HG02938 (cell line): ENCODE measurements around the gene MATN1.

Source experiments
- ATAC-seq: cut with Tn5 transposase; IDR thresholded peaks from one replicate; pipeline ENCODE4 v1.9.1; 2021; ENCODE audit warnings: mild to moderate bottlenecking, moderate library complexity; ENCODE audit not compliant: unreplicated experiment

The MATN1 gene

DNA sequence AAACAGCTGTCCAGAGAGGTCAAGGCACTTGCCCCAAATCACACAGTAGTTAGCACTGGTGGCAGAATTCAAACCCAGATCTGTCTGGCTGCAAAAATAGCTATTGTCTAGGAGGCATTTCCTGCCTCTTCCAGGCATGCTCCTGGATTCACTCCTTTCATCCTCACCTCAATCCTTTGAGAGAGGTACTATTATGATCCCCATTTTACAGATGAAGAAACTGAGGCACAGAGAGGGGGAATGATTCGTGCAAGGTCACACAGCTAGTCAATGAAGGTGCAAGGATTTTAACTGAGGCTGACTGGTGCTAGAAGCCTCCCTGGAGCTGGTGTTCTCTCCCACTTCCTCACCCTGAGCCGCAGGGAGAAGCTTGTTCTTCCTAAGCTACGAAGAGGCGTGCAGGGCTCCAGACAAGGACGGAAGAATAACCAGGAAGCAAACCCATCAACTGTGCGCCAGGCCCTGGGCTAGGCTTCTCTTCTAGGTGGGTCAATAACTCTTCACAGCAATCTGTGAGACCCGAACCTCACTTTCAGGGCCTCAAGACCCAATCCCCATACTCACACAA, 34.8 kb upstream of the MATN1 start:
- ATAC-seq = no peak

DNA sequence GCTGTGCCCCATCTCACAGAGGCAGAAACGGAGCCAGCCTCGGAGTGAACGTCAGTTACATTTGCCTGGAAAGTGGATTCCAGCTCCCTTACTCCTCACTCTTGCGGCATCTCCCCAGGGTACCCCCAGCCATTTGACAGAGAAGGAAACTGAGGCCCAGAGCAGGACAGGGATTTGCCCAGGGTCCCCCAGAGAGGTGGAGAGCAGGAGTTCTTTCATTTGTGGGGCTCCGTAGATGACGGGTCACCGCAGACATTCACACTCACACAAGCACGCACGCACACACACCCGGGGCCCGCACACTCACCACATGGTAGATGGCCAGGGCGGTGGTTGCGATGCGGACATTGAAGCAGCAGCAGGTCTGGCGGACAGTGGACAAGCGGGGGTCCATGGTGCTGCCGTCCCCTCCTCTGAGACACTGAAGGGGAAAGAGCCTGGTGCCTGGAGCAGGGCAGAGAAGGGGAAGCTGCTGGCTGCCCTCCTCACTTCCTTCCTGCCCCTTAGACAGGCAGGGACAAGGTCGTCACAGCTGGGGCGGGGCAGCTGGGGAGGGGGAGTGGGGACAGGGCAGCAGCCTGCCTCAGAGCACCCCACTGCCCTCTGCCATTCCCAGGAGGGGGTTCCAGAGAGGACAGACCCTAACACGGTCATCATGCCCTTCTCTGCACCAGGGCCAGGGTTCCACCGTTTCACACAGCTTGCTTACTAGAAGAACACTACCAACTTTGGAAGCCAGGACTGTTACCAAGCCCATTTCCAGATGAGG, 34.2 kb upstream of the MATN1 start, which contains the start of gene LAPTM5:
LAPTM5 (minus strand) TSS at position 423 of the 769 bp plus-strand sequence; CDS start at position 394, 29 bp downstream.
- ATAC-seq = no peak

DNA sequence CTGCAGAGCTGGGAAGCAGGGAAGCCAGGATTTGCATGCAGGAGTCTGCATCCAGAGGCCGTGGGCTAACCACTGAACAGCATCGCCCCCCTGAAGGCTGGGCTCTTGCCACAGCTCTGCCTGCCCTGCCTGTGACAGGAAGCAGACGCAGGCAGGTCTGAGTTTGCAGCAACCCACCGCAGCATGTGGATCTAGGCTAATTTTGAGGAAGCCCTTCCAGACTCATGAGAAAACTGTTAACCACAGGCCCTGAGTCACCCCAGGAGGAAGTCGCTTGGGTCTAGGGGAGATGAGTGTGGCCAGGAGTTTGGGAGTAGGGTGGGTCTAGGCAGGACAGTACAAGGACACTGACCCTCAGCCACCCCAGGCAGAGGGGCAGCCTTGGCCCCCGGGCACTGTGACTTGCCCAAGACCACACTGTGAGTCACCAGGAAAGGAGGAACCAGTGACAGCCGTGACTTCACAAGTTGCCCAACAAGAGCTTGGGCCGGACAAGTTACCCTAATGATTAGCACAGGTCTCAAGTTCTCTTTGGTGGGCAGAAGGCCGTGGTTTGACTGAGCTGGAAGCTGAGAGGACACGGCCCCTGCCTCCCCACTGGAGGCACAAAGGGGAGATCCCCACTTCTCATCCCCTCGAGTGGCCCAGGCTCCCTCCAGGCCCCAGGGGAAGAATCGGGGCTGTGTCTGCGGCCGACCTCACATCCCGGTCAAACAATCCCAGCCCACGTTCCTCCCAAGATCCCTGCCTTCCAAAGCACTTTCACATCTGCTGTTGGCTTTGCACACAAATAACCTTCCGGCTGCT, 33.4 kb upstream of the MATN1 start:
- no peak for ATAC-seq

DNA sequence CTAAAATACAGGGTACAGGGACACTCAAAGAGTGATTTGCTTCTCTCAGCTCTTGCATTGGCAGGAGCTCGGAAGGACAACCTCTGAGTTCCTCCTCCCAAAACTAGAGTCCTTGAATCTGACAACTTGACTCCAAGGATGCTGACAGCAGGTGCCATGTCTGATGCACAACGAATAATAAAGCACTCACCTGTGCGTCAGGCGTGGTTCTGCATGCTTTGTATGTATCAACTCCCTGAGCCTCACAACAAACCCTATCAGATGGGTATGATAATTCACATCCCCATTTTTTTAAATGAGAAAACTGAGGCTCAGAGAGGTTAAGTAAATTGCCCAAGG, 32.8 kb upstream of the MATN1 start:
- no peak for ATAC-seq

DNA sequence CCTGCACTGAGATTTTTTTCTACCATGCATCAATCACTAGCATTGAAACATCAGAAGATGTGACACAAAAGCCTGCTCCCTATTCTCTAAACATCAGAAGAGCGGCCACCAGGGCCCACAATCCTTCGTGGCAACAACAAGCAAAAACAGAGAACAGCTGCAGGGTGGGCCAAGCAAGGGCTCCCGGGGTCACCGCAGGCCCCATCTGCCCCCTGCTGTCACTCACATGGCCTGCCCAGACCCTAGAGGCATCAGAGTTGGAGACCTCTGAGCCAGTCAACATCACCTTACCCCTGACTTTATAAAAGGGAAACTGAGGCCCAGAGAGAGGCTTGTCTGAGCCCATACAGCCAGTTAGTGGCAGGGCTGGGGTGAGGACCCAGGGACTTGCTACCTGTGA, 32.4 kb upstream of the MATN1 start:
- ATAC-seq = no peak

DNA sequence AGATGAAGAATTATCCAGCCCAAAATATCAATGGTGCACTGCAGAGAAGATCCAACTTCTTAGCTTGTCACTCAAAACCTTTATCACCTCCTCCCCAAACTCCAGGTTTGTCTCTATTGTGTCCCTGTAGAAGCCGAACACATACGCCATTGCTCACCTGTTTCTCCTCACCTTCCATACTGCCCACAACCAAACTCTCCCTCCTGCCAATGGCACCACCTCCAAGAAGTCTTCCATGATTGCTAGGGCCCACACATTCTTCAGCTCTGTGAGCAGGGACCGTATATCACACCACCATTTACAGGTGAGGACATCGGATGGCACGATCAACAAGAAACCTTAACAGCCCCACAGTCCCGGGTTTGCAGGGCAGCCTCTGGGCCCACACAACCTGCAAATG, 31.9 kb upstream of the MATN1 start:
- no peak for ATAC-seq

DNA sequence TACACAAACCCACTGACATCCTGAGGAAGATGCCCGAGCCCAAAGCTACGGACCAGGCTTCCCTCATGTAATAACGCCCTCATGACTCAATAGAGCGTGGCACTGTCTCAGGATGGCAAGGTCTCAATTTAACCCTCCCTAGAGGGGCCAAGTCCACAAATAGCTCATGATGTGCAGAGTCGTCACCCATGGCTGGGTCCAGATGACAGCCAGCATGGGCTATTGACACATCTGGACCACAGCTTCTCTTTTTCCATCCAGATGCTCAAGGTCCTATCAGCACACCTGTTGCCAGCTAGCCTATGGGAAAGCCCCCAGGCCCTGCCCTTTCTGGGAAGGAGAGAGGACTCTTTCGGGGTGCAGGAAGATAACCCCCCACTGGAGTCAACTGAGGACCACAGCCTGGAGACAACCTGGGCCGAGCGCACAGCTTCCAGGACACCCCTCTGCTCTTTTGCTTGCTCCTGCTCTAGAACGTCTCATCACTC, 31.3 kb upstream of the MATN1 start:
- peak; percentile 41 for ATAC-seq

DNA sequence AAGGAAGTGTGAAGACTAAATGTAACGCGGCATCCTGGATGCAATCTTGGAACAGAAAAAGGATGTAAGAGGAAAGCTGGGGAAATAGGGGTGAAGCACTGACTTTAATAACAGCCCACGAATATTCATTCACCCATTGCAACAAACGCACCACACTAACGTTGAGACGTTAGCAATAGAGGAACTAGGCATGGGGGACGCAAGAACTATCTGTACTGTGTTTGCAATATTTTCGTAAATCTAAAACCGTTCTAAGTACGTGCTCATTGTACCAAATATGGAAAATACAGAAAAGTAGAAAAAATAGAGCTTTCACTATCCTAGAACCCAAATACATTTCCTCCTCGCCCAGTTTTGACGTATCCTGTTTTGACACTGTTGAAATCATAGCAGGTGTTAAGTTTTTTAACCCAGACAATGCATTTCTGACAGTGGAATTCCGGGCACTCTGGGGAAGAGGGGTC, 30.3 kb upstream of the MATN1 start:
- ATAC-seq = no peak

DNA sequence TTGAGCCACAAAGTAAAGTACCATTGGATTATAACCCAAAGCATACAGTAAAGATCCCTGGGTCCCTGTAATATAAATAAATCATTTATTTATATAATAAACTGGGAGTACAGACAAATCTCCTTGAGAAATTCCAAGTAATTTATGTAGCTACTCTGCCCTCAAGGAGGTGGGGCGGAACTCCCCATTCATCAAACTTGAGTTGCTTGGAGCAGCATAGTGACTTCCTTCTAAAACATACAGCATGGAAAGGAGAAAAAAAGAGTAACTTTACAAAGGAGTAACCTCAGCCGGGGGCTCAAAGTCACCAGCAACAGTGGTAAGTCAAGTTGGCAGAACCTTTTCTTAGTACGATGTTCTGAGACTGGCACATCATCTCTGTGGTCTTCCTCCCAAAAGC, 29.7 kb upstream of the MATN1 start:
- ATAC-seq = no peak

DNA sequence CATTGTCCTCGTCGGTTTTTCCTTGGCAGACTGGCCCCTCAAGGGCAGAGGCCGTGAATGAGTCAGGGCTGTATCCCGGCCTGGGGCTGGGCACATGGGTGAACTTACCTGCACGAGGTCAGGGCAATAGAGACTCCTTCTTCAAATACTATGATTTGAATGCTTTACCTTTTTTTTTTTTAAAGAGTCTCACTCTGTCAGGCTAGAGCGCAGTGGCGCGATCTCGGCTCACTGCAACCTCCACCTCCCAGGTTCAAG, 29.2 kb upstream of the MATN1 start:
- no peak for ATAC-seq

DNA sequence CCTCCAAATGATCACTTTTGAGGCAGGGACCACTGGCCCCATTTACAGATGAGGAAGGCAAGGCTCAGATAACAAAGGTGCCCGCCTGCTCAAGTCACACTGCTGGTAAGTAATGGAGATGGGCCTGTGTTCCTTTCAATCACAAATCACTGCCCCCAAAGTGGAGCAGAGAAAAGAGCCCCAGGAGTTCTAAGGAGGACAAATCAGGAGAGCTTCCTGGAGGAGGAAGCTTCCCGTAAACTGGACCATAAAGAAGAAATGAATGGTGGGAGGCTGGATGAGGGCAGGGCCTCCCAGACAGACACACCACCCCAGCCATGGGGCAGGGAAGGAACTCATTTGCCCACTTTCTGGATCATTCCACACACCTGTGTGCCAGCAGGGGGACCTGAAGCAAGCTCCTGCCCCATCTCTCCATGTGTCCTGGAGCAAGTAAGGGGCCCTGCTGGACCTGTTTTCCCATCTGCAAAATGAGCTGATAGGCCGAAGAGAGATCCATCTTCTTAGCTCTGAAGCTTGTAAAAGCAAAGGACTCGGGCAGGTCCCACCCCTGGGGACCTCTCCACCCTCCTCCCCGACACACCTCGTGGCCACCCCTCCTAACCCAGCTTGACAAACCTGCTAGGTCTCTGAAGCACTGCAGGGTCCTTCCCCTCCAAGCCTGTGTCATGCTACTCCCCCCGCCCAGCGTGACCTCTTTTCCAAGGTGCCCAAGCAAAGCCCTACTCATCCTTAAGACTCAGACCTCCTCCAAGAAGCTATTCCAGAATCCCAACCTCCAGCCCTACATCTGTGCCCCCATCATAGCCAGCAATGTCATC, 28.7 kb upstream of the MATN1 start:
- ATAC-seq = no peak

DNA sequence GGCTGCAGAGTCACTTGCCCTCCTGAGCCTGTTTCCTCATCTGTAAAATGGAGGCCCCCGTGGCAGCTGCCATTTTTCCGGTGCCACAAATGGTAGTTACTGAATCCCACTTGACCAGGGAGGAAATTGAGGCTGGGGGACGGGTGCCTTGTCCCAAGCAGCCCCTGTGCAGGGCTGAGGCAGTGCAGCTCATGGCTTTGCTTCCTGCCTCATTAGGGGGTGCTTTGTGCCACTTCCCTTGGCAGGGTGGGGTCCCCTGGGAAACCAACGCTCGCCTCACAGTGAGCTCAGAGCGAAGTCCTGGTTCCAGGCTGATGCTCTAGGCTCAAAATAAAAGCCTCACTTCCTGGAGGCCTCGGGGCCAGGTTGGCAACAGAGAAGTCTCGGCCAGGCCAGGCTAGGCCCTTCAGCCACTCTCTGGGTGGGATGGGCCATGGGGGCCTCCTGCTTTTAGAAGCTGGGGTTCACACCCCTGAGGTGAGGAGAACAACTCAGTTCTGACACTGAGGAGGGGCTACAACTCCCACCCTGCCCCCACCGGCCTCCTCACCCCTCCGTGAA, 27.4 kb upstream of the MATN1 start:
- ATAC-seq = no peak

DNA sequence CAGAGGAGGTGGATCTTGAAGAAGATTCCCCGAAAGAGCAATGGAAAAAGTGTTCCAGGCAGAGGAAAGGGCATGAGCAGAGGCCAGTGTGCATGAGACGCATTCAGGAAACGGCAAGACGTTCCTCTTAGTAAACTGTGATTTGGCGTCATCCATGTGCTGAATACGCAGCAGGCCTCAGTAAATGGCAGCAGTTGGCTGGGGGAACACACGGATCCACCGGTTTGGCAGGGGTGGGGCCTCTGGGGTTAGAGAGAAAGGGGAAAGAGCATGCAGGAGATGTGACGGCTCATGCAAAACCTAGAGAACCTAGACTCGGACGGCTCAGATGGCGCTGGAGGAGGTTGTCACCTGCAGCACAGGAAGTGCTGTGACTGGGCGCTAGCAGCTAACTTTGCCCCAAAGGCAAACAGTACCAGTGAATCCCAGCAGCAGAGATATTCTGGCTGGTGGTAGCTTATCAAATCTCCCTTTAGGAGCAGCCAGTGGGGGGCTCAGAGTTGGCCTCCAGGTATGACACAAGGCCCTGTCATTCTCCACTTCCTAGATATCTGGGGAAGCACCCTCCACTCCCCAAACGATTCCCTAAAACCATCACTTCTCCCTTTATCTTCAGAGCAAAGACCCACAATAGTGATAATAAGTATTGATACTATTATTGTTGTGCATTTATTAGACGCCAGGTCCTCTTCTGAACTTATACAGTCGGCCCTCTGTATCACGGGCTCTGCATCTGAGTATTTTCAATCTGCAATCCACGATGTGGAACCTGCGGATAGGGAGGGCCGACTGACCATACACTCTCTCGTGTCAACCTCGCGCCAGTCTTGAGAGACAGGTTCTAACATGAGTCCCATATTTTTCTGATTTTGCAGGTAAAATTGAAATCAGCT, 26.6 kb upstream of the MATN1 start:
- no peak for ATAC-seq

DNA sequence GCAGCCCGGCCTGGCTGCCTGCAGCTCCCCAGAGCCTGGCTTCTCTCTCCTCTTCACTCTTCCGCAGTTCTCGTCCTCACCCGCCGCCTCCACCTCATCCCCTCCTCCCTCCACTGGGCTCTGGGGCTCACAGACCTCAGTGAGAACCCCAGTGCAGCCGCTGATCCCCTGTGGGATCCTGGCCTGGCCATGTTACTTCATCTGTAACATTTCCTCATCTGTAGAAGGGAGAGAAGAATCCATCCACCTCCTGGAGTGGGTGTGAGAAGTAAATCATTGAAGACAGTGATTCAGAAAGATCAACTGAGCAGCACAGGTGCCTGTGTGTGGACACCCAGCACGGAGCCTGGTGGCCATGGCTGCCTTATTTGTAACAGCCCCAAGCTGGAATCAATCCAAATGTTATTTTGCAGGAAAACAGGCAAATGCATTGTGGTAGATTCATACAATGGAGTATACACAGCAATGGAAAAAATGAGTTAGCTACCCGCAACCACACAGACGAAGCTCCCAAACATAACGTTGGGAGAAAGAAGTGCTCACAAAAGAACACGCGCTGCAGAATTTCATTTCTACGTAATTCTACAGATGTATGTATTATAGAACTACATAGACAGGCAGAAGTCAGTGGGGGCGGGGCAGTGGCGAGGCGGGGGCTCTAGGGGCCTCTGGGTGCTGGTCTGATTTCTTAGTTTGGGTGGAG, 25.5 kb upstream of the MATN1 start:
- ATAC-seq = no peak

DNA sequence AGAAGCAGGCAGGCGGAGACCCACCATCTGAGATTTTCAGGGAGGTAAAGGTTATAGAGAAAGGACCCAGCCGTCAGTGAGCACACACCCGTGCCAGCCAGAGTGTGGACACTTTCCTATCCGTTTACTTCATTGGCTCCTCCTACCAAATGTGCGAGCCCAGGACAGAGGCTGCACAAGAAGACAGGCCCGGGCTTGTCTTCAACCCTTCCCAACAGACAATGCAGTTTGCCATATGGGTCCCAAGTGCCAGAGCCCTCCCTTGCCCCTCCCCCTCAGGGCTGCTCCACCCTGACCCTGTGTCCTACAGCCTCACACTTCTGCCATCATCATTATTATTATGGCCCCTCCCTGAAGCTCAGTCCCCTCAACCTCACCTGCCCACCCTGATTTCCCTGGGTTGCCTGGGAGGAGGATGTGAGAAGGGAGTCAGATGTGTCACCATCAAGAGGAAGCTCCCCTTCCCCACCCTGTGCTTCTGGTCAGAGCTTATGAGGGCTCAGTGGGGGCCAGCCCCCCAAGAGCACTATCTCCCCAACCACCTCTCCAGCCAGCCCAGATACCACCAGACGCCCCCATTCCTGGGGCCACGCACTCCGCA, 24.8 kb upstream of the MATN1 start:
- no peak for ATAC-seq

DNA sequence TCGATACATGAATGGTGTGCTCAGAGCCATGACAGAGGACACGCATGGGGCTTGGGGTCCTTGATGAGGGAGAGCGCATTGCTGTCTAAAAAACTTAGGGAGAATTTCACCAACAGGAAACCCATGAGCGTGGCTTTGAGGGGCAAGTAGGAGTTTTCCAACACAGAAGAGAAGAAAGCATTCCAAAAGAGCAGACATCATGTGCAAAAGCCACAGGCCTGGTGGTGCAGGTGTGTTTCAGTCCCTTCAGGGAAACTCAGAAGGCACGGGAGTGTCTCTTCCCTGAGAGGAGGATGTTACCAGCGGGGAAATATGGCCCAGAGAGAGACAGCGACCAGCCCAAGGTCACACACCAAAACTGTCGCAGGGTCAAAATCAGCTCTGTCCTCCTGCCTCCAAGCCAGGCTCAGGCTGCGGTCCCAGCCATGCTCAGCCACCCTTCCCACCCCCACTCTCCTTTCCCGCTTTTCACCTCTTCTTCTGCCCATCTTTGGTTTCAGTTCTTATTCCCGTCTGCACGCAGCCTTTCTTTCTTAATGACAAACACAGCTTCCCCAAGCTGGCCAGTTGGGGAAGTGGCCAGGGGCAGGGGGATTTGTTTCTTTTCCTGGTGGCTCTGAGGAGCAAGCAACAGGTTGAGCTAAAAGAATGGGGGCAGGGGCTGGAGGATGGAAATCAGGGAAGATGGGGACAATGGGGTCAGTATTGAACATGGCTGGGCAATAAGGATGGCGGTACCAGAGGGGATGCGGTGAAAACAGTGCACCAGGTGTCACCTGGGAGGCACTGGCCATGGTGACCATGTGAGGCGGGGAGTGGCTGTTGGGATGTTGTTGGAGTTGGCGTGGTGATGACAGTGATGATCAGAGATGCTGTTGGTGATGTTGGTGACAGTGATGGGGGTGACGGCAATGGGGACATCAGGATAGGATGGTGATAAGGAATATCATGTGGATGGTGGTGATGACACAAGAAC, 23.9 kb upstream of the MATN1 start:
- no peak for ATAC-seq

DNA sequence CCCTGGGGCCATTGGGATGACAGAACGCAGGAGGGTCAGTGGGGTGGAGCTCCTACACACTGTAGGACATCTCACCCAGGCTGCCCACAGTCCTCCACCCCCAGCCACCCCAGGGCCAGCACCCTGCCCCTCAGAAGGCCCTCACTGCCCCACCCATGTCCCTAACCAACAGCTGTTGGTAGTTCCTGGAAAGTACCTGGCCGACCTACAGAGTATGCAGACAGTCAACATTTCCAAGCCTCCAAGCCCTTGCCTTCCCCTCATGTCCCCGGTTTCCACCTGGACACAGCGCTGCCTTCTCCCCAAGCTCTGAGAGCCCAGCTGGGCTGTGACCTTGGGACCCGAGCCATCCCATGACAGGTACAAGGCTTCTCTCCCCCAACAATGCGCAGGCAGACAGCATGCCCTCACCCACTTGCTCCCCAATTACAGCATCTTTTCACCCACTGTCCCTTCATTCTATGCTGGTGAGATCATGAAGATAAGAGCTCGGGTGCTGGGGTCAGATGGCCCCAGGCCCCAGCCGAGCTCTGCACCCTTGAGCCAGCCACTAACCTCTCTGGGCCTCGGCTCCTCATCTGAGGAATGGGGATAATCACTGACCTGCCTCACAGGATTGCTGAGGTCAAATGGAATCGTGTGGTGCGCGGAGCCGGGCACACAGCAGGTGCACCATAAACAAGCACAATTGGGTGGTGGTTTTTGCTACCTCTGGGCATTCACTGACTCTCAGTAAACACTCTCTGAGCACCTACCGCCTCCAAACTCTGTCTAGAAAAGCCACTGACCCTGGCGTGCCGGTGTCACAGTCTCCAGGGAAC, 23.0 kb upstream of the MATN1 start:
- ATAC-seq = no peak
